HTR-8/SVneo (cell line): ENCODE results near the gene SMAD2.

ENCODE experiments used
- DNase-seq: peaks from one replicate; pipeline ENCODE4 v3.0.0; 2011; ENCODE audit warnings: low spot score, mixed read lengths; ENCODE audit not compliant: insufficient read length
- FAIRE-seq: peaks from 2 replicates; lab custom pipeline; 2011; peaks lifted over from hg19 to GRCh38; lab: Jason Lieb, UNC

Gene SMAD2

GRCh38 chr18:47932603-47933002, 2.1 kb upstream of the SMAD2 start:
- DNase-seq (no peak), FAIRE-seq (no peak)

DNA sequence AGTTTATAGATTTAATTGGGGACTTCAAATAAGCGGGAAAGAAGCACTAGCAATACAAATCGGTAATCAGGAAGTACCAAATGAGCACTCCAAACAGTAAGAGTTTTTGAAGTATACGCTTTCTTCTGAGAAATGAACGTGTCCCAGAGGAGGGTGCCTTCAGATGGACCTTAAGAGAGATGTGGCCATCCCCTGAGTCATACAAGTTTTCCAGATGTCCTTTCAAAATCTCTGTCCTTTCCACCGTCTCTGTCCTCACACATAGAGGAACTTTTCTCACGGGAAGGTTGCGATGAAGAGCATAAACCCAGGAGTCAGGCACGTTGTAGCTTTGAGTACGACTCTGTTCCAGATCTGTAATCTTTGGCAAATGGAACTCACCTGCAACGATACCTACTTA, 1.7 kb upstream of the SMAD2 start:
- FAIRE-seq (no peak), DNase-seq (no peak)

DNA sequence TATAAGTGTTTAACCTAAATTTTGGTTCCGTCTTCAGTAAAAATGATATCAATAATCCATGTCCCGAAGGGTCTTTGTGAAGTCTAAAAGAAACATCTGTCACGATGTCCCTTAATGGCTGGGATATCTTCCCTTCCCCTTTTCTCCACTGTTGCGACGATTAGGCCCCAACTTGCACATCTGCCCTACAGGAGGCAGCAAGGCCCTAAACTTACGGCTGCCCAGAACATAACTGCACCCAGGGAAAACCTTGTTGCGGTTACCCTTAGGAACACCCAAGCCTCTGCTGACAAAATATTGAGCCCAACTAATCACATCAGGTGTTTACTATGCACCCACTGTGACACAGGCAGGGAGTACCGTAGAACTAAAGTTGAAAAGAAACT, 1.3 kb upstream of the SMAD2 start:
- FAIRE-seq (no peak), DNase-seq (no peak)

GRCh38 chr18:47930931-47931717, 665 bp upstream of the SMAD2 start:
- DNase-seq, result peak; percentile 88
- peak; percentile 51 for FAIRE-seq

GRCh38 chr18:47929681-47930198, 719 bp downstream of the SMAD2 start:
- FAIRE-seq (no peak), DNase-seq (no peak)

DNA sequence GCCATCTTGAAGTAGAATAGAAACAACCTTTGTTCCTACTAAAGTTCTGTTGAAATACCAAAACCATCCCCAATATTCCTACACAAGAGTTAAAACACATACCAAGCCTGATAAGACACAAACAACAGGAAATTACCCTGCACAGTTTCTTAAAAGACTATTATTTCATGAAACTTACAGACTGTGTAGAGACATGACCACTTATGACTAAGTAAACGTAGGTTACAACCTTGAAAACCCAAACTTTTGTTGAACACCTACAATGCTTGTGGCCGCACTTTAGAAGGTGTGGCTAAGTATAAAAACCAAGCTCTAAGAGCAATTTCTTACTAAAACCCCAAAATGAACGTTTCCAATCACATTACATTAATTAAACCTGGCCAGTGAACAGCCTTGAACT, 2.0 kb downstream of the SMAD2 start:
- FAIRE-seq (no peak), DNase-seq (no peak)

DNA sequence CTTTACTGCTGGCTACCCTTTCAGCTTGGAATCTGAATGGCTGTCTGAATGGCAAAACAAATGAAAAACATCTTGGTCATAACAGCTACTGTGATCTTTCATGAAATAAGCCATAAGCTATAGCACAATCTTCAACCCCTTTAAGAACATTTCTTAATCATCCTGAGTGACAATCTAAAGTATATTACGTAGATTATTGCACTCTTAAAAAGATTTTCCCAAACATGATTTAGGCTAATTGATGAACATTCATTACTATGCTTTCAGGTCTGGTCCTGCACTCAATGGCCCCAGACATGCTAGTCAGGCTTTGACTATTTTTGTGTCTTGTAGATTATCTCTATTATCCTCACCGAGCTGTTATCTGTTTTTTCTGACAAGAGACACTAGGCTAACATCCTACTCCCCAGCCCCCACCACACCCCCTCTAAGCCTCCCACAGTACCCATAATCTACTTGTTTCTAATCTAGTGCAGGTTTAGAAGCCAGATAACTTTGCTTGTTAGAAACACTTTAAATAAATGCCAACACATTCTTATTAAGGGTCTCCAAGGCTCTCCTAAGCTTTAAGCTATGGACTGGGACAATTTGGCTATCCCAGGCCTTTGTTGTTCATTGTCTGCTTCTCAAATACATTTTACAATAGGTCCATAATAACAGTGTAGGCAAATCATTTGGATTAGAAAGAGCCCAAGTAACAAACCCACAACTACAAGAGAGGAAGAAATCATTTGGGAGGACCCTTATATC, 4.2 kb downstream of the SMAD2 start:
- DNase-seq (no peak), FAIRE-seq (no peak)

DNA sequence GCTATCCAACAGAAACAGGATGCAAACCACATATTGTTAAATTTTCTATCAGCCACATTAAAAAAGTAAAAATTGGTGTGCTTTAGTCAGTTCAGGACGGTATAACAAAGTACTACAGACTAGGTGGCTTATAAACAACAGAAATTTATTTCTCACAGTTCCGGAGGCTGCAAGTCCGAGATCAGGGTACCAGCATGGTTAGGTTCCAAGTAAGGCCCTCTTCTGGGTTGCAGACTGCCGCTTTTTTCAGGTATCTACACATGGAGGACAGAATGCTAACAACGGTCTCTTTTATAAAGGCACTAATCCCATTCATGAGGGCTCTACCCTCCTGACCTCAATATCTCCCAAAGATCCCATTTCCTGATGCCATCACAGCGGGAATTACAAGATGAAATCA, 10.5 kb downstream of the SMAD2 start:
- no peak for FAIRE-seq

GRCh38 chr18:47917923-47918610, 12.4 kb downstream of the SMAD2 start:
- DNase-seq (no peak), FAIRE-seq (no peak)

More for the DNA sequence above, 10.5 kb downstream of the SMAD2 start:
- no peak for DNase-seq

GRCh38 chr18:47915930-47916329, 14.5 kb downstream of the SMAD2 start:
- DNase-seq (no peak), FAIRE-seq (no peak)

DNA sequence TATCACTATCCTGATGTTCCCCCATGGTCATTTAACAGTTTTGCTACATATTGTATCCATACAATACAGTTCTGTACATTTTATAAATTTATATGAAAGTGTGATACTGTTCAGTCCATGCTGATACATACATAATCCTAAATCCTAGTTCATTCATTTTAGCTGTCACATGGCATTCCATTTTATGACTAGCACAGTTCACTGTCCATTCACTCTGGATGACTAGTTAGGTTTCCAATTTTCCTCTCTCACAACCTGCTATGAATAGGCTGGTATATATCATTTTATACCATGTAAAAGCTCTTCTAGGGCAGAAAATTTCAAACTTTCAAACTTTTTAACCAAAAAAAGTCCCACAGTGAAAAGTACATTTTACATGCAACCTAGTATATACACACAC, 15.2 kb downstream of the SMAD2 start:
- FAIRE-seq (no peak), DNase-seq (no peak)

DNA sequence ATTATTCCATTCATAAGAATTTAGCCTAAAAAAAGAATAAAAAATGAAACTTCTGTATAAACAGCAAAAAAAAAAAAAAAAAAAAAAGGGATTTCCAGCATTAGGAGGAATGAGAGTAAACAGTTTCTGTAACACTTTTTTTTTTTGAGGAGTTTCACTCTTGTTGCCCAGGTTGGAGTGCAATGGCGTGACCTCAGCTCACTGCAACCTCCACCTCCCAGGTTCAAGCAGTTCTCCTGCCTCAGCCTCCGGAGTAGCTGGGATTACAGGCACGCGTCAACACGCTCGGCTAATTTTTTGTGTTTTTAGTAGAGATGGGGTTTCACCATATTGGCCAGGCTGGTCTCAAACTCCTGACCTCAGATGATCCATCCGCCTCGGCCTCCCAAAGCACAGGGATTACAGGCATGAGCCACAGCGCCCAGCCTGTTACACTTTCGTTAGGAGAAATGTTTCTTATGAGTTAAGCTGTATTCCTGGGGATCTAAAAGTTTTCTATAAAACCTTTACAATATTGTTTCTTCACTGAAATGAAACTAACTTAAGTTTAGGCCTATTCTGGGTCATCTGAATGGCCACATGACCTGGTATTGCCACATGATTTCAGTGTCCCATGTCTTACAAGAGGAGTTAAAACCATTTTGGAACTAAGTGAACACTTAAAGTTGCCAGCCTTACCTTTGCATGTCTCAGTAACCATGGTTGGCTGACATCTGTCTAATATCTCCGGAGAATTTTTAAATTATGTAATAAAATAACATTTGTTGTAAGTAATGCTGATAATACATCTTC, 17.5 kb downstream of the SMAD2 start:
- DNase-seq (no peak), FAIRE-seq (no peak)

DNA sequence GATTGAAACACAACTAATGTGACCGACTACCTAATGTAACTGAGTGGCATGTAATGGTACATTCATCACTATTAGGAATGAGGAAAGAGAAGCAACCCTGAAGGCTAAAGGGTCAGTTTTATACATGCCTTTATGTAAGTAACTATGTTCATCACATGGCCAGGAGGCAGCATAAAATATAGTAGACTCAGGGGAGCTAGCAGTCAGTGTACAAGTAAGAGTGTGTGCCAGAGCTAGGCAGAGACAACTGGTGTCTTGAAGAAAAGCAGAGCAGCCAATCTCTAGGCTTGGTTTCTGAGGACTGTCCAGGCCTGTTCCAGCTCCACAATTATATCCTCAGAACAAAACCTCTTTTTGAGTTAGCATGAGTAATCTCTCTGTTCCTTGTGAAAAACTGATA, 18.1 kb downstream of the SMAD2 start:
- DNase-seq (no peak), FAIRE-seq (no peak)

- no peak for FAIRE-seq
These were observed 18.6 kb downstream of the SMAD2 start for GRCh38 chr18:47911877-47912276.

GRCh38 chr18:47909484-47909883, 21.0 kb downstream of the SMAD2 start:
- FAIRE-seq (no peak), DNase-seq (no peak)

More at GRCh38 chr18:47911877-47912276, 18.6 kb downstream of the SMAD2 start:
- DNase-seq, result no peak

DNA sequence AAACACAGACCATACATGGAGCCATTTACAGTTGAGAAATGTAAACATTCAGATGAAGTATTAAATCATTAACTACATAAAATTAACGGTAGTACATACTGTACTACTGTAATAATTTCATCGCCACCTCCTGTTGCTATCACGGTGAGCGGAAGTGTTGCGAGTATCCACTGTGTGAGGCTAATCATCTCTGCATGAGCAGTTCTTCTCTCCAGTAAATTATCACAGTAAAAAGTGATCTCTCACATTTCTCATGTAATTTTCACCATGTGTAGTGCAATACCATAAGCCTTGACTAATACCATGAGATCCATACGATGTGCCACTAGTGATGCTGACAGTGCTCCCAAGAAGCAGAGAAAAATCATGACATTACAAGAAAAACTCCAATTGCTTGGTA, 21.9 kb downstream of the SMAD2 start:
- FAIRE-seq (no peak), DNase-seq (no peak)

GRCh38 chr18:47906408-47906807, 24.1 kb downstream of the SMAD2 start:
- no peak for FAIRE-seq
- DNase-seq, result no peak

DNA sequence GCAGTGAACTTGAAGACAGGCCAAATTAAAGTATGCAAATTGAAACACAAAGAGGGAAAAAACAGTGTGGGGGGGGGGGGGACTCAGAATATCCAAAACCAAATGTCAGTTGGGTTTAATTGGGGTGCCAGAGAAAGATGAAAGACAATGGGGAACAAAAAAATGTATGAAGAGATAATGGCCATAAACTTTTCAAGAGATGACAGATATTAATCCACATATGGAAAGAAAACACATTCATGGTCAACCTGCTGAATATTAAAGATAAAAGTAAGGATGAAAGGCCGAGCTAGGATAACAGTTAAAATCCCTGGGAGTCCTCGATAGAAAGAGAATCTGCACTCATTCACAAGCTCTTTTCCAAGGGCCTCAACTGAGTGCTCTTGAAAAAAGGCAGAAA, 26.6 kb downstream of the SMAD2 start:
- FAIRE-seq, result no peak
- no peak for DNase-seq

DNA sequence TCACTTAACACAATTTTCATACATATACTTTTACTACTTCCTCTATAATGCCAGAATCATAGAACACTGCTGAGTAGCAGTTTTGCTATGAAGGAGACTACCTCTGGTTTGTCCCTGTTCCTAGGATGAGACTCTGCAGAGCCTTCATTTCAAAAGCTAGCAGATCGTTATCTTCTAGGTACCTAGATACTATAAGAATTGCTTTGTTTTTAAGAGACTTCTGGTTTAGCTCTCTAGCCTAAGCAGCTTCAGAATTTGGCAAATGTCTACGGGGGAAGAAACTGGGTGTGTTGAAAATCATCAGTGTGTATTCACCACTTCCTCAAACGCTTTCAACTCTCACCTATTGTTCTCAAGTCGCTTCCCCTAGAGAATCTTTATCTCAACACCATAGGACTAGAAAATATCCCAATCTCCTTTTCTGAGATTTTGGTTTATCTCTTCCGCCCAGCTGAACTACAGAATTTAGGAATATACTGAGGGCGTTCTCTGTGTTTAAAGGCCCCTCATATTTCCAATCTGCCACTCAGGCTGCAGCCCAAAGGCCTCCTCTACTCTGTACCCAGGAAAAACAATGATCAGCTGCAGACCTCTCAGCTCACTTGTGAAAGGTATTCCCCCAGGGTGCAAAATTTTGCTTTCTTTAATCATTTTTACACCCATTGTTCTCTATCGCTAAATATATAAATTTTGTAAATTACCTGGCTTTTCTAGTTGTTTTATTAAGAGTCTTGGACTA, 28.7 kb downstream of the SMAD2 start:
- no peak for DNase-seq
- no peak for FAIRE-seq
